HepG2 (cell line): ENCODE measurements around the gene FUT3. TPM values are rescaled to one million over a fixed set of nuclear protein-coding genes. Genes with fewer than 3 reads are reported as not detected.
A peak's percentile ranks its signal among the peaks of the same experiment; 100 is the strongest.

Experiments used
- AGO2 ChIP-seq: fragments of 200-400 bp; formaldehyde crosslinking; optimal IDR thresholded peaks from 2 replicates; pipeline ENCODE3; 2017; ENCODE audit warnings: mild to moderate bottlenecking, low read depth, low read length, moderate library complexity
- CHD2 ChIP-seq: IDR thresholded peaks from 2 replicates; pipeline ENCODE4 v1.6.1; 2011; ENCODE audit warnings: low read depth, low read length, improper control_type of control experiment
- CHD4 ChIP-seq: fragments of 200-600 bp; sonication (generic); IDR thresholded peaks from 2 replicates; pipeline ENCODE4 v1.7.0; 2017; ENCODE audit warnings: mild to moderate bottlenecking, low read length, borderline replicate concordance
- FOXK2 ChIP-seq: fragments of 450-650 bp; IDR thresholded peaks from 2 replicates; pipeline ENCODE4 v1.6.1; 2016
- MED1 ChIP-seq: sonication (generic); formaldehyde crosslinking; IDR thresholded peaks from 2 replicates; pipeline ENCODE4 v1.4.0; 2020; ENCODE audit warnings: missing genetic modification reagents
- MTA3 ChIP-seq: sonication (generic); formaldehyde crosslinking; IDR thresholded peaks from 2 replicates; pipeline ENCODE4 v1.4.0; 2020; ENCODE audit warnings: missing genetic modification reagents
- RCOR2 ChIP-seq: IDR thresholded peaks from 2 replicates; pipeline ENCODE4 v1.6.1; 2016; ENCODE audit warnings: missing biosample characterization, missing genetic modification reagents
- RNF2 ChIP-seq: fragments of 450-650 bp; conservative IDR thresholded peaks from 2 replicates; pipeline ENCODE4 v1.6.1; 2016; ENCODE audit warnings: low read depth
- STAG1 ChIP-seq: sonication (generic); formaldehyde crosslinking; IDR thresholded peaks from 2 replicates; pipeline ENCODE4 v1.4.0; 2020; ENCODE audit warnings: missing genetic modification reagents
- TCF12 ChIP-seq, 2 experiments: fragments of 450-650 bp in 1 of 2; sonication (generic) in 1 of 2; formaldehyde crosslinking in 1 of 2; IDR thresholded peaks; 2 replicates each; pipeline versions ENCODE4 v1.6.1 to v1.8.0; 2017 to 2022; ENCODE audit warnings: antibody characterized with exemption in 1 of 2, mild to moderate bottlenecking in 1 of 2, missing genetic modification reagents in 1 of 2, moderate library complexity in 1 of 2
- ZFP36 ChIP-seq: fragments of 150-350 bp; IDR thresholded peaks from 2 replicates; pipeline ENCODE4 v1.6.1; 2018; ENCODE audit warnings: borderline replicate concordance, low read length, low read depth; ENCODE audit not compliant: partially characterized antibody
- ZFX ChIP-seq: sonication (generic); formaldehyde crosslinking; IDR thresholded peaks from 2 replicates; pipeline ENCODE4 v1.4.0; 2020; ENCODE audit warnings: mild to moderate bottlenecking, low read depth, missing genetic modification reagents, moderate library complexity
- ZKSCAN5 ChIP-seq: sonication (generic); formaldehyde crosslinking; IDR thresholded peaks from 2 replicates; pipeline ENCODE4 v1.5.1; 2020; ENCODE audit warnings: mild to moderate bottlenecking, missing genetic modification reagents
- ZNF136 ChIP-seq: sonication (generic); formaldehyde crosslinking; IDR thresholded peaks from 2 replicates; pipeline ENCODE4 v1.8.1; 2022; ENCODE audit warnings: low read depth, mild to moderate bottlenecking, moderate library complexity, missing genetic modification reagents
- ZNF678 ChIP-seq: sonication (generic); formaldehyde crosslinking; IDR thresholded peaks from 2 replicates; pipeline ENCODE4 v1.4.0; 2020; ENCODE audit warnings: mild to moderate bottlenecking, missing genetic modification reagents
- ZNF737 ChIP-seq: sonication (generic); formaldehyde crosslinking; IDR thresholded peaks from 2 replicates; pipeline ENCODE4 v1.5.0; 2020; ENCODE audit warnings: missing genetic modification reagents, mild to moderate bottlenecking, borderline replicate concordance
- ZNF746 ChIP-seq: sonication (generic); formaldehyde crosslinking; IDR thresholded peaks from 2 replicates; pipeline ENCODE4 v1.8.0; 2022; ENCODE audit warnings: mild to moderate bottlenecking, missing genetic modification reagents
- polyA plus RNA-seq, 8 experiments: library from polyadenylated mRNA; depleted of rRNA in 3 of 8; stranded (reverse) in 7 of 8; unstranded in 1 of 8; fragments of >200 nt; fragmentation: Illumina TruSeq in 4 of 8; extraction: Trizol in 4 of 8; gene quantifications; 2 replicates each; pipeline versions ENCODE4 v1.2.1 to v1.2.3, GENCODE V29; 2011 to 2016; ENCODE audit warnings: low read depth in 4 of 8, missing spikeins in 1 of 8, mixed read lengths in 1 of 8; ENCODE audit not compliant: insufficient read depth in 1 of 8
- total RNA-seq, 5 experiments: library from RNA; depleted of rRNA; stranded (reverse); fragments of >200 nt; fragmentation: Illumina TruSeq; extraction: Trizol; gene quantifications; 2 replicates each; pipeline ENCODE4 v1.2.3, GENCODE V29; 2016; ENCODE audit warnings: low read depth in 1 of 5
- TF ChIP-seq, protein P1 (sequence below): sonication (generic); formaldehyde crosslinking; IDR thresholded peaks from 2 replicates; pipeline ENCODE4 v1.4.0; 2020; ENCODE audit warnings: mild to moderate bottlenecking, missing genetic modification reagents
- TF ChIP-seq, protein P2 (sequence below): sonication (generic); formaldehyde crosslinking; IDR thresholded peaks from 2 replicates; pipeline ENCODE4 v1.4.0; 2020; ENCODE audit warnings: missing genetic modification reagents
- TF ChIP-seq, protein P3 (sequence below): sonication (generic); formaldehyde crosslinking; IDR thresholded peaks from 2 replicates; pipeline ENCODE4 v1.5.0; 2020; ENCODE audit warnings: missing genetic modification reagents
- TF ChIP-seq, protein P4 (sequence below): sonication (generic); formaldehyde crosslinking; IDR thresholded peaks from 2 replicates; pipeline ENCODE4 v1.5.1; 2020; ENCODE audit warnings: missing genetic modification reagents, mild to moderate bottlenecking, borderline replicate concordance

The FUT3 gene
- total and polyA plus RNA-seq, 2 of the 13 experiments (the other 11 are each of a cell fraction or from before 2014, with no cell fraction given): 0.53 to 1.1 TPM

DNA sequence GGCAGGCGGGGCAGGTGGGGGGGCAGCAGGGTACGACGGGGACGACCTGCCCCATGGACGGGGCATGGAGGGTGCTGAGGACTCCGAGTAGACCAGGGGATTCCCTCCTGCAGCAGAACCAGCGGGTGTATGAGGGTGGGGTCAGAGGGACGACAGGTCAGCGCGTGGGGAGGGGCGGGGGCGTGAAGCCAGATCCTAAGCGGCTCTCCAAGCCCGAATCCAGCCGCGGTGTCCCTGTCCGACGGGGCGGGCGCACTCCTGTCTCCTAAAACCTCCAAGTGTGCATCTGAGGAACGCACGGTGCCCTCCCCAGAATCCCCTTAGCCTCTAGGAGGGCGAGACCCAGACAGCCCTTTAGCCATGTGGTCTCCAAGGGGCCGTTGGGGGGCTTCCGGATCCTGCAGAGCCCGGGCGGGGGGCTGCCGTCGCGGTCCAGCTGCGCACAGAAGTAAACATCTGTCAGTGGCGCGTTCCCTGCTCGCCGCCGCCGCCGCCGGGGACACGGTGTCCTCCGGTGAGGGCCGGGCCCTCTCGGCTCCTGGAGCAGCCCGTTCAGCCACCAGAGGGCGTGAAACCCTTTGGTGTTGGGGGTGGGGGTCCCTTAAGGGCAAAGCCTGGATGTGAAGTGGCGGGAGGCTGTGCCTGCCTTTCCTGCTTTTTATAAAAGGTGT lies 45.7 kb downstream of the FUT3 start (continued):
- TF ChIP-seq ZNF746 (CRISPR knock-in tag): peak; percentile 55
- TF ChIP-seq ZFX: peak; percentile 53; the same call in 1 of the 2 replicates
- no peak for TF ChIP-seq CHD4
- peak; percentile 42 for TF ChIP-seq AGO2
- TF ChIP-seq, protein P1, sequence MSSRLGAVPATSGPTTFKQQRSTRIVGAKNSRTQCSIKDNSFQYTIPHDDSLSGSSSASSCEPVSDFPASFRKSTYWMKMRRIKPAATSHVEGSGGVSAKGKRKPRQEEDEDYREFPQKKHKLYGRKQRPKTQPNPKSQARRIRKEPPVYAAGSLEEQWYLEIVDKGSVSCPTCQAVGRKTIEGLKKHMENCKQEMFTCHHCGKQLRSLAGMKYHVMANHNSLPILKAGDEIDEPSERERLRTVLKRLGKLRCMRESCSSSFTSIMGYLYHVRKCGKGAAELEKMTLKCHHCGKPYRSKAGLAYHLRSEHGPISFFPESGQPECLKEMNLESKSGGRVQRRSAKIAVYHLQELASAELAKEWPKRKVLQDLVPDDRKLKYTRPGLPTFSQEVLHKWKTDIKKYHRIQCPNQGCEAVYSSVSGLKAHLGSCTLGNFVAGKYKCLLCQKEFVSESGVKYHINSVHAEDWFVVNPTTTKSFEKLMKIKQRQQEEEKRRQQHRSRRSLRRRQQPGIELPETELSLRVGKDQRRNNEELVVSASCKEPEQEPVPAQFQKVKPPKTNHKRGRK (CRISPR knock-in tag): no peak
- TF ChIP-seq FOXK2: no peak
- TF ChIP-seq RCOR2: 0 out of 2 replicates have a peak, but pooled peaks have one; percentile 39
- no peak for TF ChIP-seq RNF2
- TF ChIP-seq, protein P2, sequence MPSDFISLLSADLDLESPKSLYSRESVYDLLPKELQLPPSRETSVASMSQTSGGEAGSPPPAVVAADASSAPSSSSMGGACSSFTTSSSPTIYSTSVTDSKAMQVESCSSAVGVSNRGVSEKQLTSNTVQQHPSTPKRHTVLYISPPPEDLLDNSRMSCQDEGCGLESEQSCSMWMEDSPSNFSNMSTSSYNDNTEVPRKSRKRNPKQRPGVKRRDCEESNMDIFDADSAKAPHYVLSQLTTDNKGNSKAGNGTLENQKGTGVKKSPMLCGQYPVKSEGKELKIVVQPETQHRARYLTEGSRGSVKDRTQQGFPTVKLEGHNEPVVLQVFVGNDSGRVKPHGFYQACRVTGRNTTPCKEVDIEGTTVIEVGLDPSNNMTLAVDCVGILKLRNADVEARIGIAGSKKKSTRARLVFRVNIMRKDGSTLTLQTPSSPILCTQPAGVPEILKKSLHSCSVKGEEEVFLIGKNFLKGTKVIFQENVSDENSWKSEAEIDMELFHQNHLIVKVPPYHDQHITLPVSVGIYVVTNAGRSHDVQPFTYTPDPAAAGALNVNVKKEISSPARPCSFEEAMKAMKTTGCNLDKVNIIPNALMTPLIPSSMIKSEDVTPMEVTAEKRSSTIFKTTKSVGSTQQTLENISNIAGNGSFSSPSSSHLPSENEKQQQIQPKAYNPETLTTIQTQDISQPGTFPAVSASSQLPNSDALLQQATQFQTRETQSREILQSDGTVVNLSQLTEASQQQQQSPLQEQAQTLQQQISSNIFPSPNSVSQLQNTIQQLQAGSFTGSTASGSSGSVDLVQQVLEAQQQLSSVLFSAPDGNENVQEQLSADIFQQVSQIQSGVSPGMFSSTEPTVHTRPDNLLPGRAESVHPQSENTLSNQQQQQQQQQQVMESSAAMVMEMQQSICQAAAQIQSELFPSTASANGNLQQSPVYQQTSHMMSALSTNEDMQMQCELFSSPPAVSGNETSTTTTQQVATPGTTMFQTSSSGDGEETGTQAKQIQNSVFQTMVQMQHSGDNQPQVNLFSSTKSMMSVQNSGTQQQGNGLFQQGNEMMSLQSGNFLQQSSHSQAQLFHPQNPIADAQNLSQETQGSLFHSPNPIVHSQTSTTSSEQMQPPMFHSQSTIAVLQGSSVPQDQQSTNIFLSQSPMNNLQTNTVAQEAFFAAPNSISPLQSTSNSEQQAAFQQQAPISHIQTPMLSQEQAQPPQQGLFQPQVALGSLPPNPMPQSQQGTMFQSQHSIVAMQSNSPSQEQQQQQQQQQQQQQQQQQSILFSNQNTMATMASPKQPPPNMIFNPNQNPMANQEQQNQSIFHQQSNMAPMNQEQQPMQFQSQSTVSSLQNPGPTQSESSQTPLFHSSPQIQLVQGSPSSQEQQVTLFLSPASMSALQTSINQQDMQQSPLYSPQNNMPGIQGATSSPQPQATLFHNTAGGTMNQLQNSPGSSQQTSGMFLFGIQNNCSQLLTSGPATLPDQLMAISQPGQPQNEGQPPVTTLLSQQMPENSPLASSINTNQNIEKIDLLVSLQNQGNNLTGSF (CRISPR knock-in tag): 0 out of 2 replicates have a peak, but pooled peaks have one; percentile 25
- peak; percentile 29; the same call in 1 of the 2 replicates for TF ChIP-seq ZNF136 (CRISPR knock-in tag)
- TF ChIP-seq CHD2: no peak
- TF ChIP-seq, protein P3, sequence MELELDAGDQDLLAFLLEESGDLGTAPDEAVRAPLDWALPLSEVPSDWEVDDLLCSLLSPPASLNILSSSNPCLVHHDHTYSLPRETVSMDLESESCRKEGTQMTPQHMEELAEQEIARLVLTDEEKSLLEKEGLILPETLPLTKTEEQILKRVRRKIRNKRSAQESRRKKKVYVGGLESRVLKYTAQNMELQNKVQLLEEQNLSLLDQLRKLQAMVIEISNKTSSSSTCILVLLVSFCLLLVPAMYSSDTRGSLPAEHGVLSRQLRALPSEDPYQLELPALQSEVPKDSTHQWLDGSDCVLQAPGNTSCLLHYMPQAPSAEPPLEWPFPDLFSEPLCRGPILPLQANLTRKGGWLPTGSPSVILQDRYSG (CRISPR knock-in tag): no peak
- TF ChIP-seq ZNF737: no peak
- peak; percentile 77 for TF ChIP-seq STAG1
- no peak for TF ChIP-seq MTA3 (CRISPR knock-in tag)
- no peak for TF ChIP-seq ZFP36
- TF ChIP-seq, protein P4, sequence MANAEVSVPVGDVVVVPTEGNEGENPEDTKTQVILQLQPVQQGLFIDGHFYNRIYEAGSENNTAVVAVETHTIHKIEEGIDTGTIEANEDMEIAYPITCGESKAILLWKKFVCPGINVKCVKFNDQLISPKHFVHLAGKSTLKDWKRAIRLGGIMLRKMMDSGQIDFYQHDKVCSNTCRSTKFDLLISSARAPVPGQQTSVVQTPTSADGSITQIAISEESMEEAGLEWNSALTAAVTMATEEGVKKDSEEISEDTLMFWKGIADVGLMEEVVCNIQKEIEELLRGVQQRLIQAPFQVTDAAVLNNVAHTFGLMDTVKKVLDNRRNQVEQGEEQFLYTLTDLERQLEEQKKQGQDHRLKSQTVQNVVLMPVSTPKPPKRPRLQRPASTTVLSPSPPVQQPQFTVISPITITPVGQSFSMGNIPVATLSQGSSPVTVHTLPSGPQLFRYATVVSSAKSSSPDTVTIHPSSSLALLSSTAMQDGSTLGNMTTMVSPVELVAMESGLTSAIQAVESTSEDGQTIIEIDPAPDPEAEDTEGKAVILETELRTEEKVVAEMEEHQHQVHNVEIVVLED: no peak
- no peak for TF ChIP-seq ZNF678 (CRISPR knock-in tag)
- TF ChIP-seq ZKSCAN5 (CRISPR knock-in tag): no peak
- TF ChIP-seq TCF12 (IDR thresholded peaks at IDR 0.05): no peak
- TF ChIP-seq TCF12 (CRISPR knock-in tag; IDR thresholded peaks at IDR 0.05): 0 out of 2 replicates have a peak, but pooled peaks have one; percentile 61
- peak; percentile 49 for TF ChIP-seq MED1 (CRISPR knock-in tag)
